HG03378 (cell line): ENCODE measurements around the gene MEGF6.

Experiments used
- ATAC-seq: cut with Tn5 transposase; IDR thresholded peaks from one replicate; pipeline ENCODE4 v1.9.1; 2021; ENCODE audit warnings: mild to moderate bottlenecking, moderate library complexity; ENCODE audit not compliant: unreplicated experiment

MEGF6 gene

DNA sequence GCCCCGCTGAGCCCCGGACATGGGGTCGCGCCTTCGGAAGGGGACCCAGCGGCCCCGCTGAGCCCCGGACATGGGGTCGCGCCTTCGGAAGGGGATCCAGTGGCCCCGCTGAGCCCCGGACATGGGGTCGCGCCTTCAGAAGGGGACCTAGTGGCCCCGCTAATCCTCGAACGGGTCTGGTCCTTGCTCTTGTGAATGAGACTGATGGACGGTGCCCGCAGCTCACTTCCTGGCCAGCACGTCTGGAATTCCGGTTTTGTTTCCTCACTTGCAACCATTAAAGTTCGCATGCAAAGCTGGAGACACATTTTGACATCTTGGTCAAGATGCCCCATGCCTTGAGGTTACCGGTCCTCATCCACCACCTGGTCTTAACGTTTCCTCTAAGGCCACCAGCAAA lies 33.0 kb upstream of the MEGF6 start:
- ATAC-seq, result no peak

DNA sequence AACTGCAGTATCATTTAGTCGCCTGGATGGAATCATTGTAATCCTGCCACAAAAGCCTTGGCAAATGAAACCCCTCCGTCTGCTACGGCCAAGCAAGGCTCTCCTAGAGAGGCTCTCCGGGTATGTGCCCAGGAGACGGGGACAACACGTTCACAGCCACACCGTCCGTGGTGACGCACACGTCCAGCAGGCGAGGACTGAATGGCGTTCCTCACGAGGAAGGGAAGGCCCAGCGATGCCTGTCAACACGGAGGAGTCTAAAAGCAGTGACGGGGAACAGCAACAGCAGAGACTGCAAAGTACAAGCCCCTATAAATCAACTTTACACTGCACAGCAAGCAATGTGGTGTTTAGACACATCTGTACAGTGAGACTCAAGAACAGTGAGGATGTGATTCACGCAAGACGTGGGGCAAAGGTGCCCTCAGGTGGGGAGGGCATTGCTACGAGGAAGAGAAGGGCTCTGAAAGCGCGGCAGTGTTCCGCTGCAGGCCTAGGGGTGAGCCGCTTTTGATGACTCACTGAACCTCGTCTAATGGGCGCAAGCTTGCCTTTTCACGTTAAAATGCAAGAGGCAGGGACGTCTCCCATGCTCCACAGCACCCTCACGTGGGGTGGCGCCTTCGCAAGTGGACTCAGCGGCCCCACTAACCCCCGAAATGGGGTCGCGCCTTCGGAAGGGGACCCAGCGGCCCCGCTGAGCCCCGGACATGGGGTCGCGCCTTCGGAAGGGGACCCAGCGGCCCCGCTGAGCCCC lies 31.8 kb upstream of the MEGF6 start:
- no peak for ATAC-seq

DNA sequence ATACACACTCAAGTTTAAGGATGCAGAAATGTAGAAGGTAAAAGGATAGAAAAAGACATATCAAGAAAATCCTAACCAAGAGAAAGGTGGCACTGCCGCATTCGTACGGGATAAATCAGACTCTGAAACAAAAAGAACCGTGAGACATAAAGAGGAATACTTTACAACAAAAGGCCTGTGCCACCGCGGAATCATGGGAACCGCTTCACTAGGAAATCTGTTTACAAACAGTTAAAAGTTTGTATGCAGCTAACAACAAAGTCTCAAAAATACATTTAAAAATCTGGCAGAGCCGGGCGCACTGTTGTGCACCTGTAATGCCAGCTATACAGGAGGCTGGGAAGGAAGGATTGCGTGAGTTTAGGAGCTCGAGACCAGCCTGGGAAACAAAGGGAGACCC lies 30.5 kb upstream of the MEGF6 start:
- ATAC-seq, result no peak

DNA sequence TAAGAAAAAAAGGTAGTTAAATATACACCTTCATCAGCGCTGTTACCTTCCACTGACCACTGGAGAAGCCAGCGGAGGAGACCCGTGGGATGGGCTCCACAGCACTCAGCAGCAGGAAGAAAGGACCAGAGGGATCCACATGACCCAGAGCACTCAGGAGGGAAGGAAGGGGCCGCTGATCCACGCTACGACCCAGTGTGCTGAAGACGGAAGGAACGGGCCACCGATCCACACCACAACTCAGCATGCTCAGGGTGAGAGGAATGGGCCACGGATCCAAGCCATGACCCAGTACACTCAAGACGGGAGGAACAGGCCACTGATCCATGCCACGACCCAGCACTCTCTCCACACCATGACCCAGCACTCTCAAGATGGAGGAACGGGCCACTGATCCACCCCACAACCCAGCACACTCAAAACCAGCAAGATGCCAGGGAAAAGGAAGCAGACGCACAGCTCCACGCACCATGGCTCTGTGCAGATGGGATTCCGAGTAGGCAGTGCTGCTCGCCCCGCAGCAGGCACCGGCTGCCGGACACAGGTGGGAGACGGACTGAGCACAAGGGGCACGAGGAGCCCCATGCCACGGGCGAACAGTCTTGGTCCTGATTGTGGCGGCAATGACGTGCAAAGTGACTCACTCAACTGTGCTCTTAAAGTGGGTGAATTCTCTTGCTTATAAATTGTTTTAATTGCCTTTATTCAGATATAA lies 29.9 kb upstream of the MEGF6 start:
- ATAC-seq, result no peak

DNA sequence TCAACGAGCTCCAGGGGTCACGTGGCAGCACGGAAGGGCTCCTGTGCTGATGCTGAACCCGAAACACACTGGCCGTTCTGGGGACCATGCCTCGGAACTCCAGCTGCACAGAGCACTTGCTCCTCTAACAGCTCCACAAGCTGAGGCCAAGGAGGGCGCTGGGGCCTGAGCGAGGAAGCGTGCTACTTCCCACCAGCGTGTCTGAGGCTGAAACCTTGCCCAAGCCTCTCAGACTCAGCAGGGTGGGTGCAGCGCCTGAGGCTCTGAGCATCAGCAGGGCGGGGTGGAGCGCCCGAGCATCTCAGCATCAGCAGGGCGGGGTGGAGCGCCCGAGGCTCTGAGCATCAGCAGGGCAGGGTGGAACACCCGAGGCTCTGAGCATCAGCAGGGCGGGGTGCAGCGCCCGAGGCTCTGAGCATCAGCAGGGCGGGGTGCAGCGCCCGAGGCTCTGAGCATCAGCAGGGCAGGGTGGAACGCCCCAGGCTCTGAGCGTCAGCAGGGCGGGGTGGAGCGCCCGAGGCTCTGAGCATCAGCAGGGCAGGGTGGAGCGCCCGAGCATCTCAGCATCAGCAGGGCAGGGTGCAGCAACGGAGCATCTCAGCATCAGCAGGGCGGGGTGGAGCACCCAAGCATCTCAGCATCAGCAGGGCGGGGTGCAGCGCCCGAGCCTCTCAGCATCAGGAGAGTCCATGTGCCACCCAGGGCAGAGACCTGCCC lies 29.0 kb upstream of the MEGF6 start:
- ATAC-seq, result no peak

DNA sequence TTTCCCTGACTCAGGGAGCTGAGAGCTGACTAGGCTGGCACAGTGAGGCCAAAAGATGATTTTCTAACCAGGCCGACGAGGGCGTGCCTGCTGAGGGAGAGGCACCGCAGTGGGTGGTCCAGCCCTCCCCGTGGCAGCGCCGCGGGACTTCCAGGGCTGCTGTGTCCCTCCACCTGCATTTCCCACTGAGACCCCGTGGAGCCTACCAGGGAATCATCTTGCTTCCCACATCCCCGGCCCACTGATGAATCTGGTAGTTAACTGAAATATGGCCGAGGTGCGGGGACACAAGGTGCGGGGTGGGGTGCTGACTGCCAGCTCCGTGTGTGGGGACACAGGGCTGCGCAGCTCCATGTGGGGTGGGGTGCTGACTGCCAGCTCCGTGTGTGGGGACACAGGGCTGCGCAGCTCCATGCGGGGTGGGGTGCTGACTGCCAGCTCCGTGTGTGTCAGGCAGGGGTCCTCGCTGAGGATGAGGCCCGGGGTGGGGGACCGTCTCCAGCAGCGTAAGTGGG lies 28.1 kb upstream of the MEGF6 start:
- no peak for ATAC-seq

DNA sequence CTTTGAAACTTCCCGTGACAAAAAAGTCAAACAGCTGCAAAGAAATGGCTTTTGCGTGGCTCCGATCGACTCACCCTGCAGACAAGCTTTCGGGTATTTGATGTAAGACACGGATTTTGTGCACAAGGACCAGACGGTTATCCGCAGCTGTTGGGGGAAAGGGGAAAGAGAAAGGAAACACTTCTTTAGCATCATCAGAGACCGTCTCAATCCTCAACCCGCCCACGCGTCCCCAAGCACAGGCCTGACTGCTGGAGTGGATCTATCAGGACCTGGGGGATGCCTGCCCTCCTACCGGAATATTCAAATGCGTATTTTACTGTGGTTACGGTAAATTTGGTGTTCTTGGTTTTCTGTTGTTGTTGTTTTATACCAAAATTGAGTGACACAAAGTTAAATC lies 27.4 kb upstream of the MEGF6 start:
- no peak for ATAC-seq

DNA sequence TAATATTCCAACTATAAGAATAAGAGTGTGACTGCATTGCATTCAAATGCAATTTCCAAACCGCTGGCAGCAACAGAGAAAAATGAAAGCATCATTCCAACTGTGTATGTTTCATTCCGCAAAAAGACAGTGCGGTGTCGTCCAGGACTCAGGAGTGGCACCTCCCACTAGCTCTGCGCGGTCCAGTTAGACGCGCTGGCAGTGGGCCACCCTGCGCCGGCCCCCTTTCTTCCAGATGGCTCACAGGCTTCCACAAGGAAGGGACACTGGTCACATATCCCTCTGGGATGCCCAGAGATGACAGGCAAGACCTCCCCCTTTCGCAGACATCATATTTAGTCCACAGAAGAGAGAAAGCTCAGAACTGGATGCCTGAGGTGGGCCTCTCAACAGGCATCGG lies 26.7 kb upstream of the MEGF6 start:
- ATAC-seq, result no peak

DNA sequence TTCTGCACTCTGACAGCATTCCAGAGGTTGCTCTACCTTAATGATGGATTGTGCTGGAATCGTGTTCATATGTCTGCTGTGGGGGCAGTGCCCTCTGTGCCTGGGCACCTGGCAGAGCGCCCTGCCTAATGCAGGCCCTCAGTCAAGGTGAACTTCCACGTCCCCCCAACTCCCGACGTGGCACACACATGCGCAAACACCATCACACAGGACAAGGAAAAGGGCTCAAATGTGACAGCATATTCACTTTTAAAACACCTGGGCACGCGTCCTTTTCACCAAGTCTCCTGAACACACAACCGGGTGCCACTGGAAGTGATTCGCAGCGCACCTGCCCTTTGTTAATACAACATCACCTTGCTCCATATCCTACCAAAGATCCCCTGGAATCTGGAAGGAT lies 25.2 kb upstream of the MEGF6 start:
- ATAC-seq, result no peak

DNA sequence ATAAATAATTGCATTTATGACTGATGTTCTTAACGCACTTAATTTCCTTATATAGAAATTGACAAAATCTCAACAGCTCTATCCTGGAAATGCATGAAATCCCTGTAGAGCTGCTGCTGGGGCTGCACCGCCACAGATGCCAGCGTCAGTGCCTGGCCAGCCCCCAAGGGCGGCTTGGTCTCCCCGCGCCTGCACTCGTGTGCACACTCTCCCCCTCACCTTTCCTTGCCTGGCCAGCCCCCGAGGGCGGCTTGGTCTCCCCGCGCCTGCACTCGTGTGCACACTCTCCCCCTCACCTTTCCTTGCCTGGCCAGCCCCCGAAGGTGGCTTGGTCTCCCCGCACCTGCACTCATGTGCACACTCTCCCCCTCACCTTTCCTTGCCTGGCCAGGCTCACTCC lies 24.8 kb upstream of the MEGF6 start:
- ATAC-seq, result no peak

DNA sequence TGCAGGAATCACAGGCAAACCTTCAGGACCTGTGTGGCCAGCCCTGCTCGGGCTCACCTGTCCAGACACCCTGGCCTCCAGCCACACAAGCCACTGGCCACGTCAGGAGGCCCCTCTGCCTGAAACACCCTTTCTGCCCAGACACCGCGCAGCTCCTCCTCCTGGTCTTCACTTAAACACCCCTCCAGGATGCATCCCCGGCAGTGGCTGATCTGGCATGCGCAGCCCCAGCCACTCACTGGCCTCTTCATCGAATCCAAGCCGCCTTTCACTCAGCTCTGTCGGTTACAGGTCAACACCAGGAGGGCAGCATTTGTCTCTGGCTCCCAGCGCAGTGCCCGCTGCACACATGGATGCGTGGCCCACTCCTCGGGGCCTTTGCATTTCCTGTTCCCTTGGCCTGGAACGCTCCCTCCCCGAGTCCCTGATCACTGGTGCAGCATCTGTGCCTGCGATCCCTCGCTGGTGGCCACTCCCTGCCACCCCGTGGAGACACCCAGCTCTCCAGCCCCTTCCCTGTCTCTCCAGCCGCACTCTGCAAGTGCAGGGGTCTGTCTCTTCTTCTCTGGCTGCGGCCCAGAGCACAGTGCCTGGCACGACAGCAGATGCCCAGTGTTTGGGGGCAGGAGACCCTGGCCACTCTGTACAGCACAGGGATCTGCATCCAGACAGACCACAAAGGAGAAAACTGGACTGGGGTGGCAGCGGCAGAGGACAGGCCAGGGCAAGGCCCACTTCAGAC lies 22.9 kb upstream of the MEGF6 start:
- no peak for ATAC-seq

DNA sequence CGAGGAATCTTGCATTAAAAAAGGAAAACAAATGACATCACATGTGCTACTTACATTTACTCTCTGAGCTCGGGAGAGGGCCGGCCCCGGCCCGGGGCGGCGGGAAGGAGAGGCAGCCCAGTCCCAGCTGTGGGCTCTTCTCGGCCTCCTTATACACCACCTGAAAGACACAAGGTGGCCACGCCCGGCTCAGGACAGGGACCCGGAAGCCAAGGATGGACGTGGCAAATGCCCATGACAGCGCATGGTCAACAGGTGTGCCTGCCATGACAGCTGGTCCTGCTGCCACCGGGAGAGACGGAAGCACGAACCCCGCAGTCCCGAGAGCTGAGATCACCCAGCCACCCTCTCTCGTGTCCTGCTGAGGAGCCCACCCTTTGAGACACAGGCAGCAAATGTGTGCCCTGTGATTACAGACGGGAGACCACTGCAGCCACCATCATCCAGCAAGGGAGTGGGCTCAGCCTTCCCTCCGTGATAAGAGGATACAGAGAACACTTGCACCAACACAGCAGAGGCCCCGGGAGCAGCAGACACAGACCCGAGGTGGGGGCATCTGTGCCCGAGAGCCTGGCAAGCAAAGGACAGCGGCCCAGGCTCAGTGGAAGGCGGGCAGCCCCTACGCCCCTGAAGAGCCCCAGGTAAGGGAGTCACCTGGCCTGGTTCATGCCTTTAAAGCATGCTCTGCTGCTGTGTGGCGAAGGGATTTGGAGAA lies 22.2 kb upstream of the MEGF6 start:
- ATAC-seq, result no peak

DNA sequence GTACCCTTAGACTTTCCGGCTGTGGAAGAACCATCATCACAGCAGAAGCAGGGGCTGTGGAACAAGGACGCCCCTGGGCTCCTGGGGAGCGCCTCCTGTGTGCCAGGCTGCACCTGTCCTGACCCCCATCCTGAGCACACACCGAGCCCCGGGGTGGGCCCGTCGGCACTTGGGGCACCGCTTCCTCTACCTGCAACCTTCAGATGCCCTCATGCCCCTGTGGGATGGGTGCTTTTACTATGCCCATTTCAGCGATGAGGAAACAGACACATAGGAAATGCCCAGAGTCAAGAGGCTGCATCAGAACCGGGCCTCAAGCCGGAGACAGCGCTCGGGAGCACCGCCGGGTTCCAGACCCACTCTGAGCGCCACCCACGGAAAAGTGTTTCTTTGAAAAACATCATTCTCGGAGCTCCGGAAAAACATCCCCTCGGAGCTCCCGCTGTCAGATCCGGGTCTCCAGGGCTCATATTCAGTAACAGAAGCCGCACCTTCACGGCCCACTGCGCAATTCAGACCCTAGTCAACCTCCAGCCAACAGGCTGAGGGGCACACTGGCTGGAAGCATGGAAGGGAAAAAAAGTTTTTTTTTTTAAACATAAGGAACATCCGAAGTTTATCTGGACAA lies 21.5 kb upstream of the MEGF6 start:
- ATAC-seq, result no peak

DNA sequence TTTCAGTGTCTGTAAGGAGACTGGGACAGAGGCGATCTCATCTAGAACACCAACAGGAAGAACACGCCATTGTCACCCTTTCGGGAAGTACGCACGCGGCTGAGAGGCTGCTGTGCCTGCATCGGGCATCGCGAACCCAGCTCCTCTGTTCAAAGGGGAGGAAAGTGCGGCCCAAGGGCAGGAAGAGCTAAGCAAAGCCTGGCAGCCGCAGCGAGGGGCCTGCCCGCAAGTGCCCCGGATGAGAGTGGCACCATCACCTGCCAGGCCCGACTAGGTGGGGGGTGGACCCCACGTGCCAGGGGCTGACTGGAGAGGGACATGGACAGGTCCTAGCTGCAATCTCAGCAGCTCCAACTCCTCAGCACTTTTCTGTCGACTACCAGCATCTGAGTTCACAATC lies 21.0 kb upstream of the MEGF6 start:
- no peak for ATAC-seq

DNA sequence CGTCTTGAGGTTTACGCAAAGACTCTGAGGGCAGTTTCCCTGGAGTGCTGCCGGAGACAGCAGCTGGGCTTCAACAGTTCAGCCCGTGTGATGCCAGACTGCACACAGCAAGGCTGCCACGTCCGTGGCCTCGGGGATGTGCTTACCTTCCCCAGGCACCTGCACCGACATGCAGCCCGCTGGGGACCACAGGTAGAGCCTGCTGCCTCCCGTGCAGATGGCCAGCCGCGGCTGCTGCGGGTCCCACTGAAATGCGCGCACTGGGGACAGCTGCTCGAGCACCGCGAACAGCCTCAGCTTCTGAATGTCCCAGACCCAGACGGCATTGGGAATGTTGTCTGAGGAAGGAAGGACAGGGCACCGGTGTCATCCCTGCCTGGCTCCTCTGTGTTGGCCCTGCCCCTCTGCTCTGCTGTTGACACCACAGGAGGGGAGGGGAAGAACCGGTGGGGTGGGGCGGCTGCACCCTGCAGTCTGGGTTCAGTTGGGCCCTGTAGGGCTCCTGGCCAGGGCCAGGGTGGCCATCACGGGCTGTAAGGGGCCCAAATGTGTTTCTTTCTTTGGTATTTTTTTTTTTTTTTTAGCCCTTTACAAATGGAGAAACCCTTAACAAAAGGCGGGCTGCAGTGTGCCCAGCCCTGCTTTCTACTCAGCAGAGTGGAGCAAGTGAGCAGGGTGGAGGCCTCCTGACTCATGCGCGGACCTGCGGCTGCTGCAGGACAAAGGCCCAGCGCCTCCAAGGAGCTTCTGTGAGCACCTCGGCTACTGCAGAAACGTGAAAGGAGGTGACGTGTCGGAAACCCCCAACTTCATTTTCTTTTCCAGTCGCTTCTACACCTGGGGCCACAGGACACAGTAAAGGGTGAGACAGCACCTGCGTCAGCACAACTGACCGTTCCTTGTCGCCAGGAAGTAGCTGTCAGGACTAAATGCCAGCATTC lies 20.3 kb upstream of the MEGF6 start:
- ATAC-seq, result no peak

DNA sequence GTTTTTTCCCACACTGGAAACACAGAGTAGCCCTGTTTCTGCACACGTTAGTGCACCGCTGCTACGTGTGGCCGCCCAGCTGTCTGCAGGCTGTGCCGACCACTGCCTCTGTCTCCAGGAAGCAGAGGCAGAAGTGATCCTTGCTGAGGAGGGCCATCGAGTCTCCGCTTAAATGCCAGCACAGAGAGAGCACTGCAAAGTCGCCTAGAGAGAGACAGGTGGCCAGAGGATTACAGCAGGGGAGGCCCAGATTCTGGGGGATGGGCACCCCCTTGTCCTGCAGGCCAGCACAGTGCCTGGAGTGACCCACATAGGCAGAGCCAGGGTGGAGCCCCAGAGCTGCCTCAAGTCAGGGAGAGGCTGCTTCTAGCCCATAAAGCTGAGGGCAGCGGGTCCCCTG lies 19.6 kb upstream of the MEGF6 start:
- no peak for ATAC-seq

DNA sequence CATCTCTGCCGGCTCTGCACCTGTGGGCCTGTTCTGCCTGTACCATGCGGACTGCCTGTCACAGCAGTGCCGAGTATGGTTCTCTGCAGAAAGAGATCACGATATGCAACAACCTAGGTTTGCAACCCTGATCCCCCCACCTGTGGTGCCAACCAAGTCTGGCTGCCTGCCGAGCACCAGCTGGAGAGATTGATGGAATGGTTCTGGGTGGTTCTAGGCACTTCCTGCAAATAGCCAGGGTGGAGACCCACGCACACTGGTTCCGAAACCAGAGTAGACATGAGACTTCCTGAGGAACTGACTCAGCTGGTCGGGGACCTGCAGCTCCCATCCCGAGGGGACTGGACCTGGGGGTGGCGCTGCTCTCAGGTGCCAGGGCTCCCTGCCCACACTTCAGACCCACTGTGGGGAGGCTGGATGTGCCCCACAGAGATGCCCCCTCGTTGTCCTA lies 18.9 kb upstream of the MEGF6 start:
- ATAC-seq, result no peak

DNA sequence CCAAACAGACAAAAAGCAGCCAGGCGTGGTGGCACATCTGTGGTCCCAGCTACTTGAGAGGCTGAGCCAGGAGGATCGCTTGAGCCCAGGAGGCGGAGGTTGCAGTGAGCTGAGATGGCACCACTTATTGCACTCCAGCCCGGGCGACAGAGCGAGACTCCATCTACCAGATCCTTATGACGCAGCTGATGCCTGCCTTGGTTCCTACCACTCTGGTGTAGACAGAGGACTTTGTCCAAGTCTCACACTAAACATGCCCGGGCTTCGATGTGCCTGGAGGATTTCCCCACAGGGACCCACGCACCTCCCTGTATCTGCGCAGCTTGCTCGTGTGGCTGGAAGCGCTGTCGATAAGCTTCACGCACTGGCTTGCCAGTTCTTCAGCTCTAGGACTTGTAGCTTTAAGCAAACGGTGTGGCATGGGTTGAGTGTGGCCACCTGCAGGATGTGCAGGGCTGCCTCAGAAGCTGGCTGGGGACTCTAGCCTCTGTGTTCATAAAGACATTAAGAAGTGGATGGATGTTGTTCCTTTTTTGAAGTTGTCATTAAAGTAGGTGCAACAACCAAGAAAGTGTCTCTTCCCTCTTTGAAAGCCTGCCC lies 18.4 kb upstream of the MEGF6 start:
- no peak for ATAC-seq
